ENCODE results near the gene PODNL1.

GRCh38 chr19:13980340-13980739 is 42.1 kb upstream of the PODNL1 start:
- TF ChIP-seq CTCF (IDR thresholded peaks at IDR 0.05) (no peak), POLR2A (IDR thresholded peaks at IDR 0.05) (no peak)

Data from right lobe of liver (tissue), 4 donors.